HG03439 (cell line): ENCODE results near the gene GHR.
"Not testable (repeated sequence)": the region's sequence is repeated elsewhere in the genome, so short reads cannot be mapped to it uniquely, and the experiment has no call there.

Source experiments
- ATAC-seq: cut with Tn5 transposase; IDR thresholded peaks from one replicate; pipeline ENCODE4 v1.9.1; 2021; ENCODE audit warnings: mild to moderate bottlenecking, moderate library complexity; ENCODE audit not compliant: unreplicated experiment

Gene GHR

DNA sequence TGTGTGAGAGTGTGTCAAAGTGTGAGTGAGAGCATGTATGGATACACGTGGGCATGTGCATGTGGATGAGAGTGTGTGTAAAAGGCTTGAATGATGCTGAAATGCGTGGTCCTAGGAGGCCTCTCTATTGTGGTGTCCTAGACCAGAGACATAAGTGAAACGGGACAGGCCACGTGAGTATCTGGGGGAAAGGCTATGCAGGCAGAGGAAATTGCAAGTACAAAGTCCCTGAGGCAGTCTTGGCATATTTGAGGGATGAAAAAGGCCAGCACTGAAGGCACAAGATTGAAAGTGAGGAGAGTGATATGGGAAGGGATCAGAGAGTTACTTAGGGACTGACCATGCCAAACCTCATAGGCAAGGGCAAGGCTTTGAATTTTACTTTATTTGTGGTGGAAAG, 266.2 kb downstream of the GHR start:
- ATAC-seq = no peak

DNA sequence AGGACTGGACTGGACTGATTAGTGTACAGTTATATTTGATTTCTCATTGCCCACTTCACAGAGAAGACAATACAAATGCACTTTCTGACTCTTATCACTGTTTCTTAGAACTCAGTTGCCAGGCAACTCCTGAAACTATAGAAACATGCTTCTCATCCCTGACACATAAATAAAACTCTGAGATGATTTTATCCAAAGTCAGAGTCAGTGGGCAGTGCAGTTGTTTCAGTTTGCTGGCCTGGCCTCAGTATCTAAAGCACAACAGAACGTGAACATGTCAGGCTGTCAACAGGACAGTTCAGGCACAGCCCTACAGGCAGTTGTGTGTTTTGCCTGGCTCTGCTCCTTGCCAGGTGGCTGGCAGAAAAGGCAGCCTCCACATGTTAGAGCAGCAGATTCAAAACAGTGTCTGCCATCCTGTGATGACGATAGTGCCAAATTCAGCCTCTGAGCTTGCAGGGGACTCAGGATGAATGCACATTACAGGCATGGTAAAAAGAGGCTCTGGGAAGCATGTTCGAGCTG, 268.2 kb downstream of the GHR start:
- no peak for ATAC-seq

DNA sequence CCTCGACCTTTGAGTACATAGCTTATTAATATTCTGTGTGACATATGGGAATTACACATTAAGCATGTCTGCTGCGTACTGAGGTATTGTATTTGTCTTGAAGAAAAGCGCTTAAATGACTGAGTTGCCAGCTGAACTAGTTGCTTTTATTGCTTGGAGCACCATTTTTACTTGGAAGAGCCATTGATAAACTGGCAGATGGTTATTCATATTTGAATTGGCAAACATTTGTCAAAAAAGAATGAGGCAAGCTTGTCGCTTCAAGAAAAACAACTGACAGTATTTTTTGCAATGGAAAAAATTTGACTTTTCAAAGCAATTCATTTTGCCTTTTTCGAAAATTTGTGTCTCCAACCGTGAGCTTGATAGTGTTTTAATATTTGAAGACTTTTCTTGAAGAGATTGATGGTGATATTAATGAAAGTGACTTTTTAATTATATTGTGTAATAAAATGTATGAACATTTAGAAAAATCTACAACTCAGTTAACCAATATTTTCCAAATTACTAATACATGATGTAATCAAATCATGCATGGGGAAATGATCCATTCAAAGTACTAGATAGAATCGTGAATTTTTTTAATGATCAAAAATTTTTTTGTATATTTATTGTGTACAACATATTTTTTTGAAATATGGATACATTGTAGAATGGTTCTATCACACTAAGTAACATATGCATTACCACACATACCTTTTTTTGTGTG, 278.3 kb downstream of the GHR start:
- no peak for ATAC-seq

- ATAC-seq = no peak
Observed at GRCh38 chr5:42703238-42703637, 280.0 kb downstream of the GHR start.

GRCh38 chr5:42715785-42716184, 292.5 kb downstream of the GHR start:
- no peak for ATAC-seq

GRCh38 chr5:42718591-42718990, 295.4 kb downstream of the GHR start:
- ATAC-seq = no peak

GRCh38 chr5:42719034-42719433, 295.8 kb downstream of the GHR start:
- ATAC-seq = no peak

- no peak for ATAC-seq
Observed at GRCh38 chr5:42720251-42720650, 297.0 kb downstream of the GHR start.

DNA sequence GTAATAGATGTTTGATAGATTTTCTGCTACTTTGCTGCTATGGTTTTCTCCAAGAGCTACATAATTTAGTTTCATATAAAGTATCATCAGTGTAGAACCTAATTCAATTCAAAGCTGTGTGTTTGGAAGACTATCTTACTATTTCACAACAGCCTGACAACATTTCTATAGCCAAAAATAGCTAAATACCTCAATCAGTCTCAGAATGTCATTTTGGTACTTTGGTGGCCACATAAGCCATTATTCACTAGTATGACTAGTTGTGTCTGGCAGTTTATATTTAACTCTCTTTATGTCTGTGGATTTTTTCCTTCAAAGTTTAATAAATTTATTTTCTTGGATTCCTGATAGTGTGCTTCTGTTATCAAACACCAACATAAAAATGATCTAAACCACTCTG, 298.2 kb downstream of the GHR start:
- ATAC-seq = no peak

GRCh38 chr5:42734531-42735058, 311.4 kb downstream of the GHR start:
- not testable (repeated sequence) for ATAC-seq

GRCh38 chr5:42740920-42741319, 317.7 kb downstream of the GHR start:
- ATAC-seq = no peak

DNA sequence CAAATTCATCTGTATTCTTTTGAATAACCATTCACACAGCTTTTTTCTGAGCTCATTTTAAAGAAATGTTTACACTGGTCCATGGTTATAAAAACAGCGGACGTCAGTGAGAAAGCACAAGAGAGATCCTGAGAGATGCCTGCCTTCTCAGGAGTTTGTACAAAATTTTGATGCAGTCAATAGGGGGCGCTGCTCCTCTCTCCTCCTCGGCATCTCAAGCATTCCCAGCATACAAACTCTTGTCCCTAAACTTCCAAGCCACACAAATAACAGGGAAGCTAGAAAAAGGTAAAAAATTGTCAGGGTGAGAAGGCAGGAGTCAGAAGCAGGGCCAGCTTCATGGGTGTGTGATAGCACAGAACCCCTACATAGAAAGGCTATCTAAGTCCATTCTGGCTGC, 322.2 kb downstream of the GHR start:
- ATAC-seq = no peak

DNA sequence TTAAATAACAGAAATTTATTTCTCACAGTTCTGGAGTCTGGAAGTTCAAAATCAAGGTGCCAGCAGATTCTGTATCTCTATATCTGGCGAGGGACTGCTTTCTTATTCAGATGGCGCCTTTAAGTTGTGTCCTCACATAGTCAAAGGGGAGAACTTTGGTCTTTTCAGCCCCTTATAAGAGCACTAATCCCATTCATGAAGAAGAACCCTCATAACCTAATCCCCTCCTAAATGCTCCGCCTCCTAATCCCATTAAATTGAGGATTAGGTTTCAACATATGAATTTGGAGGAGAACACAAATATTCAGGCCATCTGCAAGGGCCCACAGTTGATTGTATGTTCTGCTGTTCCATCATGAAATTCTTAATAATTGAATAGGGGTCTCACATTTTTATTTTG, 322.6 kb downstream of the GHR start:
- no peak for ATAC-seq

DNA sequence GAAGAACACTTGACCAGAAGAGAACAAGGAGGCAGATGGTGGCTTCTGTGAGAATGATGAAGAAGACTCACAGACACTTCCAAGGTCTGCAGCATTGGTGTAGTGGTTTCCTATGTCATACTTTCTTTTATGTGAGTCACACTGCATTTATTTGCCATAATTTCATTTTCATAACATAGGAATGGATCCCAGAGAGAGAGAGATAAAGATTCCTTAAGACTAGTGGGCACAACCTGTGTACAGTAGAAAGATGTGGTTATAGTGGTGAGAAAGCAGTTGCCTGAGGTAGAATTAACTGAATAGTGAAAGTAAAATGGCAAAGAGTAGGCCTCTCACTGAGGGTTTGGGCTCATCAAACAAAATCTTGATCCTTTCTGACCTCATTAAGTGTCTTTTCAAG, 325.8 kb downstream of the GHR start:
- no peak for ATAC-seq

- ATAC-seq = no peak
Observed at GRCh38 chr5:42750507-42750906, 327.3 kb downstream of the GHR start.

GRCh38 chr5:42751044-42751443, 327.8 kb downstream of the GHR start:
- no peak for ATAC-seq

GRCh38 chr5:42753099-42753498, 329.9 kb downstream of the GHR start:
- no peak for ATAC-seq

- ATAC-seq = no peak
Observed at GRCh38 chr5:42756606-42757601, 333.7 kb downstream of the GHR start, which contains the start of gene CCDC152. TSS of gene CCDC152 (plus strand) at chr5:42756818. CDS start at chr5:42759122, 2,304 bp downstream.

DNA sequence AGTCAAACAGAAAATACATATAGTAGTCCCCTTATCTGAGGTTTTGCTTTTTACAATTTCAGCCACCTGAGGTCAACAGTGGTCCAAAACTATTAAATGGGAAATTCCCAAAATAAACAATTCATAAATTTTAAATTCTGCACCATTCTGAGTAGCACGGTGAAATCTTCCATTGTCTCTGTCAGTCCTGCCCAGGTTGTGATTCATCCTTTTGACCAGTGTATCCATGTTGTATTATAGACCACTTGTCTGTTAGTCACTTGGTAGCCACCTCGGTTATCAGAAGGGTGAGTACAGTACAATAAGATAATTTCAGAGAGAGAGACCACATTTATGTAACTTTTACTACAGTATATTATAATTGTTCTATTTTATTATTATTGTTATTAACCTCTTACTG, 336.2 kb downstream of the GHR start:
- ATAC-seq = no peak

DNA sequence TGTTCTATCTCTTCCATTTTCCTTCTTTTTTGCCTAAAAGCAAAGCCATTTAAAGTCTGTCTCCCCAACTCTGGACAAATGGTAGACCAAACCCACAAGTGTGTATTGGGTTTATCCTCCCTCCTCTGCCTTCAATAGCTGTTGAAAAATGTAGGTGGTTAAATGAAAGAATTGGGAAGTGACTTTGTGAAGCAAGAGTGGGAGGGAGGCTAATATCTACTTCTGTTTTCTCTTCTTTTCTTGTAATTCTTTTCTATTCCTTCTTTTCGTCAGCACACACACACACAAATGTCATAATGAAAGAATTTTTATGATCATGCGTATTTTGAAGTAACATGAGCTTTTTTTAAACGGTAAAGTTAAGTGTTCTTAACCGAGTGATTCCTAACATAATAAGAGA, 337.2 kb downstream of the GHR start:
- no peak for ATAC-seq

- no peak for ATAC-seq
Observed at GRCh38 chr5:42761791-42762190, 338.6 kb downstream of the GHR start.
